Measurements from ENCODE around the gene HID1.

The HID1 gene

GRCh38 chr17:74928786-74929185 is 43.8 kb downstream of the HID1 start:
- no peak for TF ChIP-seq CTCF (conservative IDR thresholded peaks at IDR 0.05)
- no peak overlapping the region for H3K27ac ChIP-seq

DNA sequence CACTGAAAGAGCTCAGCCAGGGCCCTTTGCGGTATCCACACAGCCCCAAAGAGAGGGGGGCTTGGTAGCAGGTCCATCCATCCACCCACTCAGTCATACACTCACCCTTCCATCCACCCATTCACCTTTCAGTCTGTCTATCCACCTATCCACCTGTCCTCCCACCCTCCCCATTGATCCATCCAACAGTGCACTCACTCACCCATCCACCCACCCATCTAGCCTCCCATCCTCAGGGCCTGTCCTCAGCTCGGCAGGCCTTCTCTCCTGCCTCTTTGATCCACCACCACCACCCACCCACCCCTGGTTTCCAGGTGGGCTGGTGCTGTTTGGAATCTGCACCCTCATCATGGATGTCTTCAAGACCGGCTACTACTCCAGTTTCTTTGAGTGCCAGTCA is 47.3 kb downstream of the HID1 start:
- H3K27ac ChIP-seq, result no peak overlapping the region
- no peak for TF ChIP-seq CTCF (conservative IDR thresholded peaks at IDR 0.05)

DNA sequence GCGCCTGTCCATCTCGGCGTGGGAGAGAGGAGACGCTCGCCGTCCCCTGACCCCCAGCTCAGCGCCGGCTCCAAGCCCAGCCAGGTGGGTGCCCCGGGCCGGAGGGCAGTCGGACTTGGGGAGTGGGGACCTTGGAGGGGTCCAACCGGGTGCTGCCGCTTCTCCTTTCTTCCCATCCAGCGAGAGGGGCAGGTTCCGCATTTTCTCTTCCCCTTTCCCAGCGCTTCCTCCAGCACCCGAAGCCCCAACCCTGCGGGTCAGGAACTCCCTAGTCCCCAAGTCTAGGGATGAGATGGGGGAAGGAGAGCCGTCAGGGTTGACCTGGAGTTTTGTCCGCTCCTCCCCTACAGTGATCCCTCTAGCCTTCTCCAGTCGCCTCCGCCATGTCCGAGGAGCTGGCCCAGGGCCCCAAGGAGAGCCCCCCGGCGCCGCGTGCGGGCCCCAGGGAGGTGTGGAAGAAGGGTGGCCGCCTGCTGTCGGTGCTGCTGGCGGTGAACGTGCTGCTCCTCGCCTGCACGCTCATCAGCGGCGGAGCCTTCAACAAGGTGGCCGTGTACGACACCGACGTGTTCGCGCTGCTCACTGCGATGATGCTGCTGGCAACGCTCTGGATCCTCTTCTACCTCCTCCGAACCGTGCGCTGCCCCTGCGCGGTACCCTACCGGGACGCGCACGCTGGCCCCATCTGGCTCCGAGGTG is 48.2 kb downstream of the HID1 start, which contains the start of gene OTOP2:
Gene OTOP2 (plus strand): TSS at position 24 of the 699 bp plus-strand sequence. CDS start 360 bp downstream, at position 384.
- TF ChIP-seq CTCF (conservative IDR thresholded peaks at IDR 0.05), result no peak
- no peak within 1 kb of the TSS for H3K27ac ChIP-seq

GRCh38 chr17:74923538-74924249 is 48.9 kb downstream of the HID1 start:
- TF ChIP-seq CTCF (conservative IDR thresholded peaks at IDR 0.05), result peak; percentile 93
- H3K27ac ChIP-seq, result no peak overlapping the region

DNA sequence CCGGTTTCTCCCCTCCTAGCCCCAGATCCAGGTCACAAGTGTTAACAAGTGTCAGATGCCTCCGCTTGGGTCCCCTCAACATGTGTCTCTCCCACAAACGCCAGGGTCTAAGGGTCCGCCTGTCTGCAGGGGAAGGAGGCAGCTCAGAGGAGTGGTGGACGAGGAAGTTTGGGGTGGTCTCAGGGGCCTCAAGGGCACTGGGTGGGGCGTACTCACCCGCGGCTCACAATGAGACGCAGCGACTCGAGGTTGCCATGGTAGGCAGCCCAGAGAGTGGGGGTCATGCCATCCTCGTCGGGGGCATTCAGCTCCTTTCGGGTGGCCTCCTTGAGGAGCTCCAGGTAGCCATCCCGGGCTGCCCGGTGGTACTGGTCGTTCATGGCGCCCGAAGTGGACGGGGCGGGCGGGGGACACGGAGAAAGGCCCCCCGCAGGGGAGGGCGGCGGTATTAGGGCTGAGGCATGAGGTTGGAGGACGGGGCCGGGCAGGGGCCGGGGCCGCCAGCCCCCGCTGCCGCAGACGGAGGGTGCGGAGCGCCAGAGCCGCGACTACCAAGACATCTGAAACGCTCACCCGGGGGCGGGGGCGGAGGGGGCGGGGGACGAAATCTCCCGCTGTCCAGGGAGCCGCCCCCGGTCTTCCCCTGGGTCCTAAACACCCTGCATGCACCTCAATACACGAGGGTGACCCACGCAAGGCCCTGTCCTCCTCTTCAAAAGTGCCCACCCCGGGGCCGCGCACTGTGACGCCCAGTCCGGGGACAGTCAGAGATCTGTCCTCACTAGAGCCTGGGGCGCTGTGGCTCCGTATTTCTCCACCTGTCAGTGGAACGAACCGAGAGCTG is 49.6 kb downstream of the HID1 start, which contains the start of gene USH1G:
Gene USH1G (minus strand): TSS at position 562 of the 844 bp plus-strand sequence. CDS start 182 bp downstream, at position 380.
- H3K27ac ChIP-seq, result no peak within 1 kb of the TSS

DNA sequence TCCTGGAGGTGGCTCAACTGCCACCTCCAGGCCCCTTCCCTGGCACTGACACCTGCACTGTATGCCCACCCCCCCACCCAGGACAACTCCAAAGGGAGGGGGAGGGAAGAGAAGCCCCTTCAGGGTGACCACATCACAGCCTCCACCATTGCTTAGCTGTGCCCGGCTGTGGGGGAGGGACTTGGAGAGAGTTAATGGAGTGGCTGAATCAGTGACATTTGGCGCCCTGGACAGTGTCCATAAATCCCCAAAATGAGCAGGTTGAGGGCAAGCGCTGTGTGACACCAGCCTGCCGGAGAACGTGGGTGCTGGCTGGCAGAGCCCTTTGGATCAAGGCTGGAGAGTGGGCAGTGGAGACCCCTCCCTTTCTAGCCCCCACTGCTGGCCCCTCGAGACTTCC is 50.4 kb downstream of the HID1 start:
- H3K27ac ChIP-seq, result no peak overlapping the region
- no peak for TF ChIP-seq CTCF (conservative IDR thresholded peaks at IDR 0.05)

More for the DNA sequence above, 49.6 kb downstream of the HID1 start, which contains the start of gene USH1G:
- TF ChIP-seq CTCF (conservative IDR thresholded peaks at IDR 0.05), result no peak

GRCh38 chr17:74921769-74922168 is 50.8 kb downstream of the HID1 start:
- TF ChIP-seq CTCF (conservative IDR thresholded peaks at IDR 0.05), result no peak
- no peak overlapping the region for H3K27ac ChIP-seq

Data from VCaP (cell line).